IPS-15b (cell line): ENCODE data around the gene GSPT1.

ENCODE experiments used
- H3K27me3 ChIP-seq: one replicate; pipeline ENCODE4 v1.6.1; 2013; ENCODE audit warnings: low read length; ENCODE audit not compliant: control insufficient read depth, insufficient read depth
- H3K36me3 ChIP-seq: one replicate; pipeline ENCODE4 v1.6.1; 2013; ENCODE audit warnings: low read length; ENCODE audit not compliant: control insufficient read depth, insufficient read depth
- H3K4me1 ChIP-seq: one replicate; pipeline ENCODE4 v1.6.1; 2013; ENCODE audit warnings: mild to moderate bottlenecking, low read length; ENCODE audit not compliant: control insufficient read depth, insufficient read depth
- H3K4me3 ChIP-seq: one replicate; pipeline ENCODE4 v1.5.1; 2013; ENCODE audit warnings: low read depth, low read length
- H3K9ac ChIP-seq: one replicate; pipeline ENCODE4 v1.6.1; 2013; ENCODE audit warnings: low read depth, mild to moderate bottlenecking, low read length
- H3K9me3 ChIP-seq: one replicate; pipeline ENCODE4 v1.6.1; 2013; ENCODE audit warnings: mild to moderate bottlenecking, low read length; ENCODE audit not compliant: control insufficient read depth, insufficient read depth

Gene GSPT1

DNA sequence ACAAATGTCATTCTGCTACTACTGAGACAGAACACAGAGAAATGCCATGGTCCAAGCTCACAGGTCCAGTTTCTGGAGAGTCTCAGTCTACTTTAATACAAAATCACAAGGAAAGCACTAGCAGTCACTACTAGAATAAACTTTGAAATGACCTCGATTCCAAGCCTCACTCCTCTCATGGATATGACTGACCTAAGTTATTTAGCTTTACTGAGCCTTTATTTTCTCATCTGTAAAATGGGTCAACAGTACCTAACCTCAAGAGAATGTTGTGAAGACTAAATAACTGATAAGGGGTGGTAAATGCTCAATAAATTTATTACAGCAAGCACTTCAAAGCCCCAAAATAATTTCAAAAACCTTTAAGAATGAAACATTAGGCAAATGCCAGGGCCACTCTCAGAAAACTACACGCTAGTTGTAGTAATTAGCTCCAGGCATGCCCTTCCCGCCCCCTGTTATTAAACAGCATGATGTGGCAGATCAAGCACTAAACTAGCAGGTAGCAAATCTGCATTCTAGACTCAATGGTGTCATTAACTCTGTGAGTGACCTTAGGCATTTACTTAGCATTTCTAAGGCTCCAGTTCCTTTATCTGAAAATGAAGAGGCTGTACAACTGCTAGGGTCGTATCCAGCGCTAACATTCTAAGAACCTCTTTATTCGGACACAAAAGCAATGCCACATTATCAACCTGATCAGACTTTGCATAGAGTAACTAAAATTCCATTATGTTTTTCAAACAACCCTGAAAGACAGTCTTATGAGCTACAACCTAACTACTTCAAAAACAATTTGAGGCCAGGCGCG, 8.4 kb downstream of the GSPT1 start:
- no peaks in the 10 kb centered on the region for H3K9me3 ChIP-seq
- no peak overlapping the region for H3K9ac ChIP-seq
- no peak overlapping the region for H3K4me3 ChIP-seq
- peaks cover 3% of the 10 kb centered on the region for H3K4me1 ChIP-seq
- peaks cover 10% of the 10 kb centered on the region for H3K36me3 ChIP-seq
- no peaks in the 10 kb centered on the region for H3K27me3 ChIP-seq

DNA sequence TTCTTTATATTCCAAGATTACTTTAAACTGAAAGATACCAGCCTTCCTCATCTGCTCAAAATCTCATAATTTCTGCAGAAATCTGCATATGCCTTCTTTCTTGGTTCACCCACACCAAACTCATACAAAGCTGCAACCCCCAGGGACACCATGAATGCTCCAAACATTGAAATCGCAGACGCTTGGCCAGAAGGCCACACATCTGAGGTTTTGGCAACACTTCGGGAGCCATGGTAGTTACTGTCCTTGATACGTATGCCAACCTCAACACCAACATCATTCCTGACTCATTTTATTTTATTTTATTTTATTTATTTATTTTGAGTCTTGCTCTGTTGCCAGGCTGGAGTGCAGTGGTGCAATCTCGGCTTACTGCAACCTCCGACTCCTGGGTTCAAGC, 11.8 kb downstream of the GSPT1 start:
- H3K36me3 ChIP-seq = peaks cover 10% of the 10 kb centered on the region
- no peak overlapping the region for H3K4me3 ChIP-seq
- H3K9ac ChIP-seq = no peak overlapping the region
- no peaks in the 10 kb centered on the region for H3K9me3 ChIP-seq
- H3K4me1 ChIP-seq = peaks cover 2% of the 10 kb centered on the region
- H3K27me3 ChIP-seq = no peaks in the 10 kb centered on the region

DNA sequence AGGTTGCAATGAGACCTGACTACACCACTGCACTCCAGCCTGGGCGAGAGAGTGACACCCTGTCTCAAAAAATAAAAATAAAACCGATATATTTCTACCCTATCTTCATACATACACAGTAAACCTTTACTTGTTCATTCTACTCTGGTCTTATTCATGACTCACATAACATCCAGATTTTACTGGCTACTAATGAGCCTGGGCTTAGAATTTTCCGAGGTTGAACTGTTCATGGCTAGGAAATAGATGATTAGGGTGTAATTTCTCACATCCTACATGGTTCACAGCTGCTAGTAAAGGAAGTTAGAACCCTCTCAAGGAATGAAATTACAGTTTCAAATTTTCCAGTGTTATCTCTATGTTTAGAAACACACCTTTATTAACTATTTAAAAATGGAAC, 14.7 kb downstream of the GSPT1 start:
- Histone ChIP-seq H3K27me3 (no peaks in the 10 kb centered on the region), H3K36me3 (peaks cover 8% of the 10 kb centered on the region), H3K4me1 (peaks cover 2% of the 10 kb centered on the region), H3K4me3 (no peak overlapping the region), H3K9me3 (no peaks in the 10 kb centered on the region), H3K9ac (no peak overlapping the region)

GRCh38 chr16:11896486-11897176, 19.1 kb downstream of the GSPT1 start:
- H3K4me1 ChIP-seq = peaks cover 2% of the 10 kb centered on the region
- no peaks in the 10 kb centered on the region for H3K9me3 ChIP-seq
- no peak overlapping the region for H3K9ac ChIP-seq
- H3K36me3 ChIP-seq = peaks cover 8% of the 10 kb centered on the region
- H3K4me3 ChIP-seq = no peak overlapping the region
- H3K27me3 ChIP-seq = no peaks in the 10 kb centered on the region

- H3K4me3 ChIP-seq = no peak overlapping the region
- H3K9ac ChIP-seq = no peak overlapping the region
- no peaks in the 10 kb centered on the region for H3K4me1 ChIP-seq
- H3K36me3 ChIP-seq = peaks cover 14% of the 10 kb centered on the region
- no peaks in the 10 kb centered on the region for H3K9me3 ChIP-seq
- no peaks in the 10 kb centered on the region for H3K27me3 ChIP-seq
Observed at GRCh38 chr16:11893571-11893970, 22.2 kb downstream of the GSPT1 start.

GRCh38 chr16:11892761-11893160, 23.0 kb downstream of the GSPT1 start:
- Histone ChIP-seq H3K4me1 (no peaks in the 10 kb centered on the region), H3K4me3 (no peak overlapping the region), H3K9ac (no peak overlapping the region), H3K27me3 (no peaks in the 10 kb centered on the region), H3K36me3 (peaks cover 17% of the 10 kb centered on the region), H3K9me3 (no peaks in the 10 kb centered on the region)

GRCh38 chr16:11890231-11890965, 25.4 kb downstream of the GSPT1 start:
- H3K9ac ChIP-seq = no peak overlapping the region
- peaks cover 15% of the 10 kb centered on the region for H3K36me3 ChIP-seq
- no peak overlapping the region for H3K4me3 ChIP-seq
- no peaks in the 10 kb centered on the region for H3K27me3 ChIP-seq
- H3K4me1 ChIP-seq = no peaks in the 10 kb centered on the region
- no peaks in the 10 kb centered on the region for H3K9me3 ChIP-seq

DNA sequence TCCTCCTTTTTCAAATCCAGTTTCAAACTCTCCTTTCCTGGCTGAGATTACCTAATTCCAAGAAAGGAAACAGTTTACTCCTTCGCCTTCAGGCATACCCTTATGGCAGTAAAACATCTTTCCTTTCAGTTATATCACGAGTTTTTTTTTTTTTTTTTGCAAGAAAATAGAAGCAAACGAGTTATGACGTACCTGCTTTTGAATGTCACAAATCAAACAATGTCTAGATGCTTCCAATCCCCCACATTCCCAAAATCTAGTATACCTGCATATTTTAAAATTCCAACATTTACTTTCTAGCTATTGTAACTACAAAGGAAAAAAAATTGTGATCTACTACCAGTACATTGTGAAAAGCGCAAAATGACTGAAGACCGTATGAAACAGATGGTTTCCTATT, 28.9 kb downstream of the GSPT1 start:
- Histone ChIP-seq H3K9me3 (no peaks in the 10 kb centered on the region), H3K9ac (no peak overlapping the region), H3K36me3 (peaks cover 24% of the 10 kb centered on the region), H3K4me3 (no peak overlapping the region), H3K4me1 (no peaks in the 10 kb centered on the region), H3K27me3 (no peaks in the 10 kb centered on the region)

DNA sequence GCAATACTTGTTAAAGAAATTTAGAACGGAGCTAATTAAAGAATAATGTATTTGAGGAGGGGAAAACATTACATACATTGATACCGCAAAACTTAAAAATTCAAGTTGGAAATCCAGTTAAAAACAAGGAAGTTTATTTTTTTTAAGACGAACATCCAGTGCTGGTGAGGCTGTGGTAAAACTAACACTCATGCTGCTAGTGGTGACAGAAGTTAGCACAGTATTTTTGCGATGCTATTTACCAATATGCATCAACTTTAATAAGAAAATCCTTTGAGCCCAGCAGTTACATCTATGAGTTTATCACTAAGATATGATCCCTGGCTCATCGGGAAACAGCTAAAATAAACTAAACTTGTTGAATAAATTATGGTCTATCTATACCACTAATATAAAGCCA, 31.7 kb downstream of the GSPT1 start:
- Histone ChIP-seq H3K4me3 (no peak overlapping the region), H3K36me3 (peaks cover 32% of the 10 kb centered on the region), H3K9me3 (no peaks in the 10 kb centered on the region), H3K27me3 (no peaks in the 10 kb centered on the region), H3K9ac (no peak overlapping the region), H3K4me1 (no peaks in the 10 kb centered on the region)

GRCh38 chr16:11880007-11880406, 35.7 kb downstream of the GSPT1 start:
- Histone ChIP-seq H3K4me1 (no peaks in the 10 kb centered on the region), H3K9ac (no peak overlapping the region), H3K9me3 (no peaks in the 10 kb centered on the region), H3K4me3 (no peak overlapping the region), H3K36me3 (peaks cover 33% of the 10 kb centered on the region), H3K27me3 (no peaks in the 10 kb centered on the region)

GRCh38 chr16:11877374-11877773, 38.4 kb downstream of the GSPT1 start:
- H3K9me3 ChIP-seq = no peaks in the 10 kb centered on the region
- H3K9ac ChIP-seq = no peak overlapping the region
- no peaks in the 10 kb centered on the region for H3K4me1 ChIP-seq
- no peak overlapping the region for H3K4me3 ChIP-seq
- peaks cover 33% of the 10 kb centered on the region for H3K36me3 ChIP-seq
- no peaks in the 10 kb centered on the region for H3K27me3 ChIP-seq
